Measurements from ENCODE around the gene PARVB.

PARVB gene

GRCh38 chr22:44024288-44024921 lies at the start of gene PARVB:
TSS of gene PARVB (plus strand) at chr22:44024302. CDS start at chr22:44024340, 38 bp downstream.
- DNase-seq, result peak; percentile 62

GRCh38 chr22:43975041-43975440 lies 49.1 kb upstream of the PARVB start:
- no peak for DNase-seq

- DNase-seq, result no peak
These were observed 47.0 kb upstream of the PARVB start for GRCh38 chr22:43976861-43977795.

GRCh38 chr22:43978558-43978957 lies 45.5 kb upstream of the PARVB start:
- DNase-seq, result no peak

GRCh38 chr22:43980579-43980978 lies 43.5 kb upstream of the PARVB start:
- DNase-seq, result no peak

- DNase-seq, result no peak
These were observed 43.1 kb upstream of the PARVB start for GRCh38 chr22:43980996-43981395.

GRCh38 chr22:43983808-43984207 lies 40.3 kb upstream of the PARVB start:
- no peak for DNase-seq

GRCh38 chr22:43985532-43985931 lies 38.6 kb upstream of the PARVB start:
- DNase-seq, result no peak

GRCh38 chr22:43988116-43988820 lies 35.8 kb upstream of the PARVB start:
- no peak for DNase-seq

GRCh38 chr22:43988960-43989359 lies 35.1 kb upstream of the PARVB start:
- DNase-seq, result no peak

GRCh38 chr22:43990044-43990443 lies 34.1 kb upstream of the PARVB start:
- no peak for DNase-seq

- no peak for DNase-seq
These were observed 32.6 kb upstream of the PARVB start for GRCh38 chr22:43991316-43992020.

GRCh38 chr22:43992331-43992821 lies 31.7 kb upstream of the PARVB start:
- DNase-seq, result peak; percentile 49

GRCh38 chr22:43993072-43993760 lies 30.9 kb upstream of the PARVB start:
- peak; percentile 82 for DNase-seq

GRCh38 chr22:43994006-43994405 lies 30.1 kb upstream of the PARVB start:
- DNase-seq, result no peak

GRCh38 chr22:43994416-43994815 lies 29.7 kb upstream of the PARVB start:
- DNase-seq, result no peak

GRCh38 chr22:43995057-43995685 lies 28.9 kb upstream of the PARVB start:
- no peak for DNase-seq

- no peak for DNase-seq
These were observed 28.3 kb upstream of the PARVB start for GRCh38 chr22:43995798-43996169.

- peak; percentile 85 for DNase-seq
These were observed 27.7 kb upstream of the PARVB start for GRCh38 chr22:43996170-43996980.

GRCh38 chr22:43996981-43997265 lies 27.2 kb upstream of the PARVB start:
- no peak for DNase-seq

GRCh38 chr22:43998679-43999264 lies 25.3 kb upstream of the PARVB start:
- DNase-seq, result no peak

Data from hematopoietic multipotent progenitor cell treated with erythropoietin and hydrocortisone succinate and interleukin-3 and kit ligand, for 4 days (in vitro differentiated cells).